GM12892 (cell line): ENCODE results near the gene INPP5K.

Experiments used
- DNase-seq: peaks from one replicate; pipeline ENCODE4 v3.0.0; 2011; ENCODE audit not compliant: insufficient read length
- FAIRE-seq: peaks from 2 replicates; lab custom pipeline; 2011; peaks lifted over from hg19 to GRCh38; lab: Jason Lieb, UNC
- POLR2A ChIP-seq: IDR thresholded peaks from 2 replicates; pipeline ENCODE4 v1.6.1; 2011; ENCODE audit warnings: low read depth, low read length, control low read depth
- POLR2AphosphoS5 ChIP-seq: IDR thresholded peaks from 2 replicates; pipeline ENCODE4 v1.6.1; 2011; ENCODE audit warnings: low read depth, low read length, control low read depth
- TAF1 ChIP-seq: IDR thresholded peaks from 2 replicates; pipeline ENCODE4 v1.6.1; 2011; ENCODE audit warnings: low read depth, mild to moderate bottlenecking, control low read depth, low read length, borderline replicate concordance

INPP5K gene

DNA sequence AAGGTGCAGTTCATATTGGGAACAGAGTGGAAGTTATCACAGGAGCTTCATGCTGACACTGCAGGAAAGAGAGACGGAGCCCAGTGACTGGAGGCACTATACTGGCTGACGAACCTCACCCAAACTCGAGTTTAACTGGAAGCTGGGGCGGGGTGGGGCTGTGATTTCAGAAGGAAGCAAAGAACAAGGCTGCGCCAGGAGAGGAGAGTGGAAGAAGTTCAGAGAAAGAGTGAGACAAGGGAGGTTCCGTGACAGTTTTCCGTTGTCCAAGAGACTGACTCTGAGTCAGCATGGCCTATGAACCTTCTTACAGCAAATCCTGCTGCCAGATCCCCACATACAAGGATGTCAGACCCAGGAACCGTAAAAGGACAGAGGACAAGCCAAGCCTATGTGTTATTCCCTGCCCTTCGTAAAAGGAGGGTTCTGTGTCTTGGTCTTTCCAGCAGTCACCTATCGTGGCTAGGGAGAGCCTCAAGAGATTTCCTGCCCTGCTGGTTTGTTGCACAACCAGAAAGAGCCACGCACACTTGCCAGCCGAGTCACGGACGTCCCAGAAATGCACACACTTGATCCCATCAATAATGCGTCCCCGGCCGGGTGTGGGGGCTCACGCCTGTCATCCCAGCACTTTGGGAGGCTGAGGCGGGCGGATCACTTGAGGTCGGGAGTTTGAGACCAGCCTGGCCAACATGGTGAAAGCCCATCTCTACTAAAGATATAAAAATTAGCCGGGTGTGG is 41.1 kb upstream of the INPP5K start:
- DNase-seq (no peak), FAIRE-seq (peak; percentile 17)
- TF ChIP-seq POLR2A: no peak
- TF ChIP-seq TAF1: no peak
- no peak for TF ChIP-seq POLR2AphosphoS5

DNA sequence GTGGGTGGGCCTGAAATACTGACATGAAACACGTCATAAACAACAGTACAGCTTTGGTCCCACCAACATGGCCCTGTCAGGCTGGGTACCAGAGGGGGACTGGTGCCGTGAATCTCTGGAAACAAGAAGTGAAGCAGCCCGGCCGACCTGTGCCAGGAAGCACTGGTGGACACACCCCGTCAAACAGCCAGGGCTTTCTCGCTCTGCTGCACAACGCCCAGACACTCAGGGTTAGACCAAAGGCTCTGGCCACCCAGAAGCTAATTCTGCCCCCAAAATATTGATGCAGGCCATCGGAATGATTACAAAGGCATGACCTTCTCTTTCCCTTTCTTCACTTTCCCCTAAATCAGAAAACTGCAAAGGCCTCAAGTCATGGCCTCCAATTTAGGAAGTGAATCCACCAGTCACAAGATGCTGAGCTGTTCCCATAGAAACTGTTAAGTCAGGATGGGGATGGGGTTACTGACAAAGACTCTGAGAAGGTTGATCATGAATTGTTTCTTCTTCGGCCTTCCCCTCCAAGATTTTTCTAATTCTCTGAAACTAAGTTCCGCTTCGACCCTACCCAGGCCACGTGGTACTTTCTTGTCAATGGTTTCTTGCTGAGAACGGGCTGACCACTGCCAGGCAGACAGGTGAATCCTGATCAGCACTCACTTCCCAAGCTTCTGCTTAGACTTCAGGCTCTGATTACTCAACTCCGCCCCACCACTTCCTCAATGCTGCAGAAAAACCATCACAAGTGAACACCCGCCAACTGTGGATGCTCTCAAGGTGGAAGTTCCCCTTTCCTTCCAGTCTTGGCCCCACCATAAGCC is 39.4 kb upstream of the INPP5K start:
- FAIRE-seq: peak; percentile 89
- no peak for TF ChIP-seq POLR2A
- TF ChIP-seq TAF1: peak; percentile 28; the same call in 1 of the 2 replicates
- DNase-seq: peak; percentile 44

- DNase-seq (no peak), FAIRE-seq (no peak)
- TF ChIP-seq POLR2AphosphoS5 (no peak), POLR2A (no peak), TAF1 (no peak)
Observed at GRCh38 chr17:1554751-1555540, 38.5 kb upstream of the INPP5K start.

DNA sequence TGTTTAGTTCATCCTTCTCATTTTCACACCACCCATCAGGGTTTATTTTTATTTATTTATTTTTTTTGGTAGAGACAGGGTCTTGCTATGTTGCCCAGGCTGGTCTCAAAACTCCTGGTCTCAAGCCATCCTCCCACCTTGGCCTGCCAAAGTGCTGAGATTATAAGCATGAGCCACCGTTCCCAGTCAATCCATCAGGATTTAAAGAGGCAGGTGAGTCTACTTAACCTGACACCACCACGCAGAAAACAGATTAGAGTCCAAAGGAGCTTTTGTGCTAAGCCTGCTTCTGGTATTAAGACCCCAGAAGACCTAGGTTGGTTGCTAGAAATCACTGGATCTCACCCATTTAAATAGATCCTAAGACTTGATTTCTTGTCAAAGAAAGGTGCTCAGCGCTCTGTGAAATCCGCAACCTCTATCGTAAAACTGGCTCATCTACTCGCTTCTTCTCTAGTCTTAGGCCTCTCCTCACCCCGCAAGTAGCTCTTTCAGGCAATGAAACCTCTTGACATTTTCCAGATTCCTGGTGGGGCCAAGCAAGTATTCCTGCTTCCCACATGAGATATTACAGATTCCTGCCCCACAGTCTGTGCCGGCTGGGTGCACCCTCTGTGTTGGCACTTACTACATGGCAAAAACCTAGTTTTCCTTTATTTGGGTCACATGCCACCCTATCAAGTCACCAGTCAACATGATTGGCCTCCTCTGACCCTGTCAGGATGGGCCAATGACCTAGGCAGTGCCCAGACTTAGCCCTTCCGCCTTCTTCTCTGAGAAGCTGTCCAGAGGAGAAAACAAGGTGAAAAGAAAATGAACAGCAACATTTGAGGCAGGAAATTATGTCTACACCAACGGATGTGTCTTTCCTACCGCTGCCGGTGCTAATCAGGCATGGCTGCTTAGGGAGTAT is 37.2 kb upstream of the INPP5K start:
- TF ChIP-seq POLR2A (no peak), TAF1 (no peak), POLR2AphosphoS5 (no peak)
- DNase-seq (no peak), FAIRE-seq (no peak)

DNA sequence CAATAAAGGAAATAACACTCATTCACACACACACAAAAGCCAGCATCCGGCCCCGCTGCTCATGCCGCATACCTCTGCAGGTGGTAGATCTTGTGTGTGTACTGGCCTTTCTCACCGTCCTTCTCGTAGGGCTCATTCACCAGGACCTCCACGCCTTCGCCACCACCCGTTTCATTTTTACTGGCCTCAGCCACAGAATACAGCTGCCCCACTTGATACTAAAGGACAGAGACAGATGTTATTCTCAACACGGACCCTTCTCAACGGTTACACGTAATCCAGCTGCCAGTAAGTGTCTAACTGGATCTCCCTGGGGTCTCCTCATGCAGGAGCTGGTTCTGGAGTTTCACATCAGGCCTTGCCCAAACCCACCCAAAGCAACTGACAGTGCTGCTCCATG is 36.5 kb upstream of the INPP5K start:
- DNase-seq (no peak), FAIRE-seq (no peak)
- TF ChIP-seq TAF1 (no peak), POLR2A (0 out of 2 replicates have a peak, but pooled peaks have one; percentile 25), POLR2AphosphoS5 (no peak)

- FAIRE-seq (peak; percentile 14), DNase-seq (no peak)
- TF ChIP-seq TAF1 (no peak), POLR2AphosphoS5 (no peak)
Observed at GRCh38 chr17:1551741-1552140, 35.3 kb upstream of the INPP5K start.

- no peak for DNase-seq
- FAIRE-seq: no peak
- TF ChIP-seq POLR2A: no peak
- no peak for TF ChIP-seq TAF1
- no peak for TF ChIP-seq POLR2AphosphoS5
Observed at GRCh38 chr17:1548032-1548431, 31.6 kb upstream of the INPP5K start.

GRCh38 chr17:1546292-1546922 is 30.0 kb upstream of the INPP5K start:
- FAIRE-seq (no peak), DNase-seq (no peak)
- no peak for TF ChIP-seq POLR2A
- TF ChIP-seq TAF1: no peak
- TF ChIP-seq POLR2AphosphoS5: no peak

- no peak for FAIRE-seq
- DNase-seq: no peak
- no peak for TF ChIP-seq TAF1
- no peak for TF ChIP-seq POLR2A
- no peak for TF ChIP-seq POLR2AphosphoS5
Observed at GRCh38 chr17:1545618-1546017, 29.2 kb upstream of the INPP5K start.

DNA sequence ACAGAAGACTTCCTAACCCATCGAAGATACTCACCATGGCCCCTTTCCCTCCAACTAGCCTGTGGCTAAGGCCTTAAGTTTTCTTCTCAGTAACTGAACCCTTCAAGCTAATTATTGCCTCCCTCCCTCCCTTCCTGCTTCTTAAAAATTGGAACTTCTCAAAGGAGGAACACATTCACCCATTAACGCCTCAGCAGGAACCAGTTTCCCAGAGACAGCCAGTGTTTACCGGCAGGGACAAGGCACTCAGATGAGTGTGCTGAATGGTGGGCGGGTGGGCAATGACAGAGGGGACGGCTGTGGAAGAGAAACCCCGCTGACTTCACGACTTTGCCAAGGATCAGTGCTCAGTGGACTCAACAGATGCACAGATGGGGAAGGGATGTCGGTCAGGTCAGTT is 25.9 kb upstream of the INPP5K start:
- FAIRE-seq (no peak), DNase-seq (no peak)
- TF ChIP-seq POLR2A: no peak
- no peak for TF ChIP-seq TAF1
- TF ChIP-seq POLR2AphosphoS5: no peak

GRCh38 chr17:1541367-1541904 is 25.0 kb upstream of the INPP5K start:
- no peak for FAIRE-seq
- no peak for DNase-seq
- TF ChIP-seq POLR2A: no peak
- no peak for TF ChIP-seq TAF1
- TF ChIP-seq POLR2AphosphoS5: no peak
